Dendritic cell treated with granulocyte-macrophage colony-stimulating factor and Interleukin-4, amounts not matched to agents 40 ng/mL and 50 ng/mL, for 4 days (primary cell): ENCODE data around the gene UTP25.

Source experiments
- H3K27ac Mint-ChIP-seq: one replicate; pipeline ENCODE4 v1.8.0; 2022; ENCODE audit warnings: mild to moderate bottlenecking, mixed read lengths
- H3K27me3 Mint-ChIP-seq: one replicate; pipeline ENCODE4 v1.8.0; 2022; ENCODE audit warnings: mild to moderate bottlenecking, mixed read lengths
- H3K36me3 Mint-ChIP-seq: one replicate; pipeline ENCODE4 v1.8.0; 2022; ENCODE audit warnings: low read depth, mixed read lengths
- H3K4me1 Mint-ChIP-seq: one replicate; pipeline ENCODE4 v1.8.0; 2022; ENCODE audit warnings: low read depth, mixed read lengths
- H3K4me3 Mint-ChIP-seq: one replicate; pipeline ENCODE4 v1.8.0; 2022; ENCODE audit warnings: mild to moderate bottlenecking, moderate library complexity, mixed read lengths
- H3K9me3 Mint-ChIP-seq: one replicate; pipeline ENCODE4 v1.8.0; 2022; ENCODE audit warnings: mixed read lengths
- intact Hi-C: fragments of 100-400 bp; cut with micrococcal nuclease; formaldehyde crosslinking; loops from one replicate; pipeline ENCODE4 v1.15.0; 2022

The UTP25 gene

DNA sequence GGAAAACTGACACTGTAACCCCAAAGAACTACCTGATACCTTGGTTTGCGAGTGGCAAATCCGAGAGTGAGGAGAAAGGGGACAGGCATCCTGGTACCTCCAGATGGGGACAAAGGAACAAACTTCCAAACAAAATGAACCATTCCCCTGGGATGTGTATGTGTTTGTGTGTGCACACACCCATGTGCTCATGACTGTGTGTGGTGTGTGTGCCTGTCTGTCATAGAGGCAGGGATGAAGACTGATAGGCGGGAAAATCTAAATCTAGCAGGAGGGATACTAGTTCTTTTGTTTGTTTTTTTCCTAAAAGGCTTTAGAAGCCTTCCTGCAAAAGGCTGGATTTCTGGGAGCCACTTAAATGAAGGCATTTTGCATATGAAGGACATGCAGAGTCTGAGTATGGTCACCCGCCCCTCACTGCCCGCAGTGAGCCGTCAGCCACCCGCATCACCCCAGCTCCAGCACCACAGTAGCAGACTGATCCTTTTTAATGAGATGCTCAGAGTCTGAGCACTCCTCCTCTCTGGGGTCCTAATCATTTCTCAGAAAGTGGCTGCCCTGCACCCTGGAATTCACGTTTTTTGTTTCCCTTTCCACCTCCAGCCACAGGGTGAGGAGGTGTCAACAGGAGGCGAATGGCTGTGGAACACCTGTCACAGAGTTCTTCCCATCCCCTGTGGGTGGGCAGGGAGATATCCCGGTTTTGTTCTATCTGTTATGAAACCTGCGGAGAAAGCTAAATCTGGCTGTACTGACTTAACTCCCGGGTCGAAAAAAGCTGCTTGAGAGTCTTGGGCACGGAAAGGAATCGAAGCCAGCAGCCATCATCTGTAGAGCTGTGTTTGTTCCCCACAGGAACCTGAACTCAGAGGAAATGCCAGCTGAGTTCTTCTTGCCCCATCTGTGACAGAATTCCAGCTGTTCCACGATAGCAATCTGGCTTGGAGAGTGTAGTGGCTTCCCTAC, 34.9 kb downstream of the UTP25 start:
- H3K36me3 Mint-ChIP-seq, result no peaks in the 10 kb centered on the region
- H3K27ac Mint-ChIP-seq, result no peak overlapping the region
- peaks cover 14% of the 10 kb centered on the region for H3K27me3 Mint-ChIP-seq
- H3K4me1 Mint-ChIP-seq, result peaks cover 7% of the 10 kb centered on the region
- H3K9me3 Mint-ChIP-seq, result peaks cover 11% of the 10 kb centered on the region
- H3K4me3 Mint-ChIP-seq, result no peak overlapping the region
- intact Hi-C loops, result no loop called here

DNA sequence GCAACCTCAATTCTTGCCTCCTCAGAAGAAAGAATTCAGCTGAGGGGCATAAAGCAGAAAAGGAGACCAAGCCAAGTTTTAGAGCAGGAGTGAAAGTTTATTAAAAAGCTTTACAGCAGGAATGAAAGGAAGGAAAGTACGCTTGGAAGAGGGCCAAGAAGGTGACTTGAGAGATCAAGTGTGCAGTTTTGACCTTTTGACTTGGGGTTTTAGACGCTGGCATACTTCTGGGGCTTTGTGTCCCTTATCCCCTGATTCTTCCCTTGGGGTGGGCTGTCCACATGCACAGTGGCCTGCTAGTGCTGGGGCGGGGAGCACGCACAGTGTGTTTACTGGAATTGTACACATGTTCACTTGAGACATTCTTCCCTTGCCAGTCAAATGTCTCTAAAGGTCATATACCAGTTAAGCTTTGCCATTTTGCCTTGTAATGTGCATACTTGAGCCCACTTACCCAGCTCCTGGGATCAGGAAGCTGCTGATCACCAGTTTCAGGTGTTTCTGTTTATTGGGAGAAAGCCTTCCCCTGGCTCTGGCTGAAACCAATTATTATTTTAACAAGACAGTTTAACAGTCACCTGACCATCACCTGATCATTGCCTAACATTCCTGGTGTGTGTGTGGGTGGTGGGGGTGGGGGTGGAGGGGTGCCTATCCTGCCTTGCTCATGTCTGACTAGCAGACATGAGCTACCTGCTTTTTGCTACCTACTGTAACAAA, 36.2 kb downstream of the UTP25 start:
- Mint-ChIP-seq H3K4me1 (peaks cover 7% of the 10 kb centered on the region), H3K4me3 (no peak overlapping the region), H3K36me3 (no peaks in the 10 kb centered on the region), H3K27ac (no peak overlapping the region), H3K27me3 (peaks cover 17% of the 10 kb centered on the region), H3K9me3 (peaks cover 18% of the 10 kb centered on the region)
- intact Hi-C loops, result no loop called here

DNA sequence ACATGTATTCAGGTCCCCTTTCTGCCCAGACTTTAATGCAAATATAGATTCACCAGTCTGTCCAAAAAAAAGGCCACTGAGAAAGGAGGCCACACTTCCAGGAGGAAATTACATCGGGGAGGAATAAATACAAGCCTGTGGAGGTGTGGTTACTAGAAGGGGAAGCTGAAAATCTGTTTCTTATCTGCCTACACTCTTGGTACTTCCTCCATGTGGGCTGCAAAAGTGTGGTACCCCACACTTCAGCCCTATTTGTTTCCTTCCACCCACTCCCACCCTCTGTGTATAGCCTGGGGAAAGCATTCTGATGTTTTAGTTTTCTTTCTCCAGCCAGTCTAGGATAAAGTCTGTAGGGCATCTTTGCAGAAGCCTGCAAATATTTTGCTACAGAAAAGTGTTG, 38.4 kb downstream of the UTP25 start:
- intact Hi-C loops, result no loop called here
- H3K27me3 Mint-ChIP-seq, result peaks cover 13% of the 10 kb centered on the region
- peaks cover 18% of the 10 kb centered on the region for H3K9me3 Mint-ChIP-seq
- peaks cover 7% of the 10 kb centered on the region for H3K4me1 Mint-ChIP-seq
- no peak overlapping the region for H3K4me3 Mint-ChIP-seq
- no peak overlapping the region for H3K27ac Mint-ChIP-seq
- H3K36me3 Mint-ChIP-seq, result no peaks in the 10 kb centered on the region

DNA sequence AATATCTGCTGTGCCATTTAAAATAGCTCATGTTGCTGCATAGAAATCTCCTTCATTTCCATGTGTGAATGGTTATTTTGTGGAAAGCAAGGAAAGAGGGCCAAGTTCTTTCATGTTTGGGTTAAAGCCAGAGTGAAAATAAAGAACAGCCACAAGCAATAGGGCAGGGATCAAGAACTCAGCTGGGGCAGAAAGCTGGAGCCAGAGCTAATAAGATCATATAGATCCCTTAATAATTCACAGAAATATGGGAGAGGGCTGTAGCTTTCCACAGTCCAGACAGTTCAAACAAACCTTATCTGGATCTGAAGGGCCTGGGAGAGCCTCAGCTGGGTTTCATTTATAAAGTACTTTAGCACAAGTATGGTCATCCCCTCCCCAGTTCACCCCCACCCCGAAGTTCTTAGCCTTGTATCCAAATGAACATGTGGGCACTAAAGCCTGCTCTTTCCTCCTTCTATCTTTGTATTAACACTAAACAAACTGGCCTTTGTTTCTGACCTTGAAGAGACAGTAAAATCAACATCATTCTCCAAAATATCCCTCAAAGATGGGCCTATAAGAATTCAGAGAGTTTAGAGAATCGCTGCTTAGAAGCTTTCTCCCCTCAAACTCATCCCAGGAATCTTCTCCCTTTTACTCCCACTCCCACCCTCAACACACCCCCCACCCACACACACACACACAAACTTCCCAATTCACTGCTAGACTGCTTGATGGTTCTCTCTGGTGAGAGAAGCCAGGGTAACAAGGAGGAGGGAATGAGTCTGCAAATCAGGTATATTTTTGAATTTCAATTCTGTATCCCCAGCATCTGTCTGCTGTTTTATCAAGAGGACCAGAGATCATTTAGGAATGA, 41.7 kb downstream of the UTP25 start:
- Mint-ChIP-seq H3K4me3 (no peak overlapping the region), H3K9me3 (peaks cover 18% of the 10 kb centered on the region), H3K4me1 (peaks cover 7% of the 10 kb centered on the region), H3K36me3 (no peaks in the 10 kb centered on the region), H3K27me3 (peaks cover 11% of the 10 kb centered on the region), H3K27ac (no peak overlapping the region)
- intact Hi-C loops, result no loop called here

DNA sequence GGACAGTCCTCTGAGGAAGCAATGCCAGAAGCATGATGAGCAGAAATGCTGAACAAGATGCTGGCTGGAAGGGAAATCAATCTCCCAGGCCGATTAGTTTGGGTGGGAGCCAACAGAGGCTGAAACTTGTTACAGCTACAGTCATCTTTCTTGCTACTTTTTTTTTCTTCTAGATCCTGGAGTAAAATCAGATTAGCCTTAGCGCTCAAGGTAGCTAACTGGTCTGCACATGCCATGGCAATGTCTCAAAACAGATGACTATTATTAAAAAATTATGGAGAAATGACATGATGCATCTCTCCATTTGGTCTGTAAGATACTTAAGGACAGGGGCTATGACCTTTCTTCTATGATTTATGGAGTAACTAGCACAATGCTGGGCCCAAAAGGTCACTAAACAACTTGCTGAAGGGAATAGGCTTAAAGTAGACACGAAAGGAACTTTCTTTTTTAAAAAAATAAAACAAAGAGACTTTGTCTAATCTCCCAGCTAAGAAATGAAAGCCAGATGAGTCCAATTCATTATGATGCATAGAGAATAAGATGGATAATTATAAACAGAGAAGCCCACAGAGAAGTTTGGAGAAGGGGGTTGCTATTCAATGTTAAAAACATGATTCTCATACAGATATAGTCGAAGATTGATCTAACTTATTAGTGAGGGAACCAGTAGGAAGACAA, 42.5 kb downstream of the UTP25 start:
- intact Hi-C loops, result no loop called here
- peaks cover 7% of the 10 kb centered on the region for H3K4me1 Mint-ChIP-seq
- H3K27ac Mint-ChIP-seq, result no peak overlapping the region
- H3K27me3 Mint-ChIP-seq, result peaks cover 11% of the 10 kb centered on the region
- H3K4me3 Mint-ChIP-seq, result no peak overlapping the region
- no peaks in the 10 kb centered on the region for H3K36me3 Mint-ChIP-seq
- H3K9me3 Mint-ChIP-seq, result peaks cover 18% of the 10 kb centered on the region

DNA sequence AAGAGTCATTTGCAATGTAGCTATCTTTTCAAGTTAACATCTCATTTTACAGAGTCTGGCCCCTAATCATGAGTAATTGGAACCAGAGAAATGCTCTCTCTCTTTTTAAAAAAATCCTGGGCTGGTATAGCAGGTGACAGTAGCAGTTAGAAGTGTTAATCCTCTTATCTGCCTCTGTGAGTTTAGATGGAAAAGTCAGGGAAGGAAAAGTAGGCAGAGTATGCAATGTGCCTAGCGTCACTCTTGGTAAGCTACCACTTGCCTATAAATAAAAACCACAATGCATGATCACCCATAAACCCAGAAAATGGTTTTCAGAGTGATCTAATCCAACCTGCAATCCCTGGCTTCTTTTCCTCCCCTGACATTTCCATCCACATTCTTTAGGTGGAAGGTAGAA, 43.2 kb downstream of the UTP25 start:
- intact Hi-C loops, result no loop called here
- Mint-ChIP-seq H3K36me3 (no peaks in the 10 kb centered on the region), H3K4me3 (no peak overlapping the region), H3K9me3 (peaks cover 18% of the 10 kb centered on the region), H3K27ac (no peak overlapping the region), H3K27me3 (peaks cover 11% of the 10 kb centered on the region), H3K4me1 (peaks cover 5% of the 10 kb centered on the region)

DNA sequence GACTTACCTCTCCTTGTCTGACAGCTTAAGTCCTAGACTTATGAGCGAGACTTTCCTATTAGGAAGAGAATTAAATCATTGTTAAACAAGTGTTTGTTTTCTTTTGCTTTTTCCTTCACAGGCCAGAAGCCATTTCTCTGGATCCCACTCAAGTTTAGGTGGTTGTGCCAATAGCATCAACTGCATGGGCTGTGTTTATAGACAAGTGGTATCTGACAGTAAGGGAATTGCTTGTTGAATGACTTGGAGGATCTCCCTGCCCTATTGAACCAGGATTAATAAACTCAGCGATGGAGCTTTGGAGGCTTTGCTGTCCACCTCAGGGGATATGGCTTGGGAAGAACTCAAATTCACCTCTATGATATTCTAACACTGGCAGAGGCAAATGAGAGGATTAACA, 43.7 kb downstream of the UTP25 start:
- Mint-ChIP-seq H3K27ac (no peak overlapping the region), H3K27me3 (peaks cover 11% of the 10 kb centered on the region), H3K4me1 (peaks cover under 1% of the 10 kb centered on the region), H3K9me3 (peaks cover 18% of the 10 kb centered on the region), H3K36me3 (no peaks in the 10 kb centered on the region), H3K4me3 (no peak overlapping the region)
- intact Hi-C loops, result no loop called here

DNA sequence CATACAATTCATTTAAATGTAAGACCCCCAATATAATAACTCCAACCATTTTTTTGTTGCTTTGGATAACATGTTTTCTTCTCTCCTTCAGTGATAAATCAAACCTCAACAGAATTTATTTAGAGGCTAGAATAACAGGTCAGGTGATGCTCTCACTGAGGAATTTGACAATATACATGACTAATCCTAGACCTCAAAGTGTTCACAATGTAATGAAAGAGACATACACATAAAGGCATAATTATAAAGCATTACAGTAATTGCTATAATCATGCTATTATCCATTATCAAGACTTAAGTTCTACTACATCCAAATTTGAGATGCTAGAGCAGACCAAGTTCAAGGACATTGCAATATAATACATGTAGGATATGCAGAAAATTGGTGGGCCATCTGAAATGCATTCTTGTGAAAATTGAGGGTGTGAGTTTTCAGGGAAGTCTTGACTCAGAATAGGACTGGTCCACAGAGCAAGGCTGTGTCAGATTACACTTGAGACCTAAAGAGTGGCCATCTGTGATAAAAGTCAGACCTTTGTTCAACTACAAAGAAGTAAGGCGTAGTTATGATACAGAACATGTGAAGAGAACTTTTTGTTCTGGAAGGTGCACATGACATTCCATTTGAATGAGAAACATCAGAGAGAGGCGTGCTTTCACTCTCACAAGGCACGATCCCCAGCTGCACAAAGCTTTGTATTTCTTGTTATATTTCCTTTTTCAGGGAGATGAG, 45.5 kb downstream of the UTP25 start:
- peaks cover 5% of the 10 kb centered on the region for H3K4me1 Mint-ChIP-seq
- H3K4me3 Mint-ChIP-seq, result no peak overlapping the region
- H3K27me3 Mint-ChIP-seq, result peaks cover 6% of the 10 kb centered on the region
- H3K9me3 Mint-ChIP-seq, result peaks cover 1% of the 10 kb centered on the region
- intact Hi-C loops, result no loop called here
- no peak overlapping the region for H3K27ac Mint-ChIP-seq
- no peaks in the 10 kb centered on the region for H3K36me3 Mint-ChIP-seq

DNA sequence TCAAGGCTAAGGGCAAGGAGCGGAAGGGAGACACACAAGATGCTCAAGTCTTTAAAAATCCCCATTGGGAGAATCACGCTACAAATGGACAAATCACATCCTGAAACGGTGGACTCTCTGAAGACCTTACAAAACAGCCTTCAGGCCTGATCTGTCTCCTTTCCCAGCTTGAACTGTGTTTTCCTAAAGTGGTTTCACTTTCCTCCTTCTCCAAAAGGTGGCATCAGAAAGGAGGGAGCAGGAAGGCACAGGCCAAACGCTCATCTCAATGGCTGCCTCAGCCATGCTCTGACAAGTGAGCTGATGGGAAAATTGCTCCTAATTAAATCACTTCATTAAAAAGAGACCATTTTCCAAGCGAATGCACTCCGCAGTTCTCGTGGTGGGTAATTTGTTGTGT, 47.7 kb downstream of the UTP25 start:
- peaks cover 5% of the 10 kb centered on the region for H3K4me1 Mint-ChIP-seq
- H3K36me3 Mint-ChIP-seq, result no peaks in the 10 kb centered on the region
- H3K27me3 Mint-ChIP-seq, result peaks cover 11% of the 10 kb centered on the region
- intact Hi-C loops, result no loop called here
- H3K27ac Mint-ChIP-seq, result no peak overlapping the region
- H3K9me3 Mint-ChIP-seq, result no peaks in the 10 kb centered on the region
- no peak overlapping the region for H3K4me3 Mint-ChIP-seq

DNA sequence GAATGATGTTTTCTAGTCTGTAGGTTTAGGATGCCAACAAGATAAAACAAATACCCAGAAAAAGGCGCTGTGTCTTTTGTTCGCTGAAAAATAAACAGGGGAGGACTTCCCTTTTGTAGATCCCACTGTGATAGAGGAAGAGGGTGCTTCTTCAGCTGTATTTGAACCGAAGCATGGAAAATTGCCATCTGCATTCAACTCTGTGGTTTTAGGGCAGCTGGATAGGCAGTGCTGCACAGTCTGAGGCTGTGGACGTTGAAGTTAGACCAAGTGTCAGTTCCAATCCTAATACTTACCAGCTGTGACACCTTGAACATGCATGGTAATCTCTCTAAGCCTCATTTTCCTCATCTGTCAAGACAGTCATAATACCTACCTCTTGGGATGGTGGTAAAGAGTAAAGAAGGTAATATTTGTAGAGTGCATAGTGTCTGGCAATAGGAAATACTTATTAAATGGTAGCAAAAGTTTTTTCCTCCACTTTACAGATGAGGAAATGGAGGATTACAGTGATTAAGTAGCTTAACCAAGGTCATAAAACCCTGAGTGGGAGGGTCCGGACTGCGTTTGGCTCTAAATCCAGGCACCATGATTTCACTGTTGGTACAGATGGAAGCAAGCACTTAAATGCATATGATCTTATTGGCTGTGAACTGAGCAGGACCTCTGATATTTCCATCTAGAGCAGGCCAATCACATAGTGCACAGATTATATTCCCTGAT, 48.5 kb downstream of the UTP25 start:
- H3K27ac Mint-ChIP-seq, result no peak overlapping the region
- peaks cover 5% of the 10 kb centered on the region for H3K4me1 Mint-ChIP-seq
- intact Hi-C loops, result no loop called here
- peaks cover 13% of the 10 kb centered on the region for H3K27me3 Mint-ChIP-seq
- no peaks in the 10 kb centered on the region for H3K36me3 Mint-ChIP-seq
- H3K9me3 Mint-ChIP-seq, result no peaks in the 10 kb centered on the region
- no peak overlapping the region for H3K4me3 Mint-ChIP-seq

DNA sequence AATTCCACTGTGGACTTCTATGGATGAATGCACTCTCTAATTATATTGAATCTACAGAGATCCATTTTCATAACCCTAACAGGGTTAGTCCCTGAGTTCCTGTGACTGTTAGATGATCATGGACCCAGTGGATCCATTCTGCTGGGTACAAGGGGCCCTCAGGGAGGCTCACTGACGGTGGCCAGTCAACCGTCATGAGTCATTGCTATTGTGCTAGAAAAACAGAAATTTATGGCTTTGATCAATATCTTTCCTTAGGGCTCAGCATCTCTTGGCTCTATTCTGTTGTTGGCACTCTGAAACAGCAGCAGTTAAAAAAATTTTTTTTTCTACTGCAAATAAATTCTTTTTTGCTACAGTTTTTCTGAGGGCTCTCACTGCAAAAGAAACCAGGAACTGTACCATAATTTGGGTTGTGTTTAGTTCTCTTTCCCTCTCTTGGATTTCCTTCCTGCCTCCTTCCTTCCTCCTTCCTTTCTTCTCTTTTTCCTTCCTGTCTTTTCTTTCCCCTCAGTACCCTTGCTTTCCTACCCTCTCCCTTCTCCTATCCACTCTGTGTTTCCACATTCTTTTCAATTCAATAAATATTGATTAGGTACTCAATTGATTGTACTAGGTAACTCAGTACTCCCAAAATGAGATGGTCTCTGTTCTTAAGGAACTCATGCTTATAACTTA, 49.5 kb downstream of the UTP25 start:
- Mint-ChIP-seq H3K4me1 (peaks cover 5% of the 10 kb centered on the region), H3K27ac (no peak overlapping the region), H3K36me3 (no peaks in the 10 kb centered on the region), H3K27me3 (peaks cover 13% of the 10 kb centered on the region), H3K4me3 (no peak overlapping the region), H3K9me3 (no peaks in the 10 kb centered on the region)
- intact Hi-C loops, result no loop called here

DNA sequence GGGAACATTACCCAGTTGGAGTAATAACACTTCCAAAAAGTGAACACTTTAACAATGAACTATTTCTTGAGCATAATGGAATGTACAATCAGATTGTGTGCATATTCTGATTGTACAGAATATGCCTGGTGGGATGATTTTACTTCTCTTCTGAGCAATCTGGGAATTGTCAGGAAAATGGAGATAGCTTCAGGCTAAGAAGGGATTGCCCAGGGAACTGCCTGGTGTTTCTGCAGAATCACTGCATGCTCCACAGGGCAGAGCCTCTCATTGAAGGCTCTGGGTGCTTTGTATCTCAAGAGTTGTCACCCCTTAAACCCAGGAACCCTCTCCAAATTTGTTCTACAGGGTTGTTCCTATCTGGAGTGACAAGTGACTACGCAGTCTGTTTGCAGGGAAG, 51.2 kb downstream of the UTP25 start:
- H3K27ac Mint-ChIP-seq, result no peak overlapping the region
- no peaks in the 10 kb centered on the region for H3K9me3 Mint-ChIP-seq
- no peaks in the 10 kb centered on the region for H3K36me3 Mint-ChIP-seq
- peaks cover 15% of the 10 kb centered on the region for H3K27me3 Mint-ChIP-seq
- peaks cover 5% of the 10 kb centered on the region for H3K4me1 Mint-ChIP-seq
- intact Hi-C loops, result no loop called here
- no peak overlapping the region for H3K4me3 Mint-ChIP-seq
